UCSD-AML1 (cell line): Measurements from ENCODE around the gene PCBP3.

Experiments used
- DNase-seq: peaks from one replicate; lab custom pipeline; 2025; ENCODE audit not compliant: unreplicated experiment; lab: John Stamatoyannopoulos, UW

The PCBP3 gene

GRCh38 chr21:45723049-45723958 is 79.8 kb downstream of the PCBP3 start:
- no peak for DNase-seq

GRCh38 chr21:45724345-45724961 is 80.9 kb downstream of the PCBP3 start:
- no peak for DNase-seq

- DNase-seq = no peak
Observed at GRCh38 chr21:45724994-45725843, 81.7 kb downstream of the PCBP3 start.

GRCh38 chr21:45725844-45726200 is 82.3 kb downstream of the PCBP3 start:
- no peak for DNase-seq

GRCh38 chr21:45726438-45726837 is 82.9 kb downstream of the PCBP3 start:
- DNase-seq = no peak

GRCh38 chr21:45727390-45727789 is 83.9 kb downstream of the PCBP3 start:
- DNase-seq = no peak

- no peak for DNase-seq
Observed at GRCh38 chr21:45735259-45736000, 91.9 kb downstream of the PCBP3 start.

- no peak for DNase-seq
Observed at GRCh38 chr21:45736042-45736689, 92.6 kb downstream of the PCBP3 start.

GRCh38 chr21:45736690-45737484 is 93.4 kb downstream of the PCBP3 start:
- no peak for DNase-seq

GRCh38 chr21:45737485-45738166 is 94.1 kb downstream of the PCBP3 start:
- no peak for DNase-seq

- no peak for DNase-seq
Observed at GRCh38 chr21:45739218-45740087, 95.9 kb downstream of the PCBP3 start.

GRCh38 chr21:45740088-45740440 is 96.5 kb downstream of the PCBP3 start:
- no peak for DNase-seq

GRCh38 chr21:45740491-45741357 is 97.2 kb downstream of the PCBP3 start:
- DNase-seq = no peak

- DNase-seq = no peak
Observed at GRCh38 chr21:45741691-45742090, 98.2 kb downstream of the PCBP3 start.

- no peak for DNase-seq
Observed at GRCh38 chr21:45742247-45742646, 98.7 kb downstream of the PCBP3 start.

- no peak for DNase-seq
Observed at GRCh38 chr21:45745256-45745655, 101.7 kb downstream of the PCBP3 start.

GRCh38 chr21:45747233-45747766 is 103.8 kb downstream of the PCBP3 start:
- DNase-seq = no peak
